ENCODE data around the gene OXSR1.
"Not testable (repeated sequence)": the region's sequence is repeated elsewhere in the genome, so short reads cannot be mapped to it uniquely, and the experiment has no call there.

OXSR1 gene

DNA sequence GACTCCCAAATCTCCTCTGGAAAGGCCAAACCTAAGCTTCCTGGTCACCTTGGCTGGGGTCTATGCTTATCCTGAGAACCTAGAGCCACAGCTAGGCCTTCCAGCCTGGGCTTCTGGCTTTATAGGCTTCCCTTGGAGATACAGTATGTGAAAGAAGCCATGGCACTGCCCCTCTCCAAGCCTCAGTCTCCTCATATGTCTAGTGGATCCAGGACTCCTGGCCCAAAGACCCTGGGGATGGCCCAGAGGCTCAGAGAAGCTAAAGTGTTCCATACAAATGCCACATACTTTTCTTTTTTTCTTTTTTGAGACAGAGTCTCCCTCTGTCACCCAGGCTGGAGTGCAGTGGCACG, 37.1 kb upstream of the OXSR1 start:
- DNase-seq: no peak

GRCh38 chr3:38129058-38129457, 36.3 kb upstream of the OXSR1 start:
- DNase-seq: no peak

GRCh38 chr3:38130631-38131065, 34.7 kb upstream of the OXSR1 start:
- DNase-seq: no peak

DNA sequence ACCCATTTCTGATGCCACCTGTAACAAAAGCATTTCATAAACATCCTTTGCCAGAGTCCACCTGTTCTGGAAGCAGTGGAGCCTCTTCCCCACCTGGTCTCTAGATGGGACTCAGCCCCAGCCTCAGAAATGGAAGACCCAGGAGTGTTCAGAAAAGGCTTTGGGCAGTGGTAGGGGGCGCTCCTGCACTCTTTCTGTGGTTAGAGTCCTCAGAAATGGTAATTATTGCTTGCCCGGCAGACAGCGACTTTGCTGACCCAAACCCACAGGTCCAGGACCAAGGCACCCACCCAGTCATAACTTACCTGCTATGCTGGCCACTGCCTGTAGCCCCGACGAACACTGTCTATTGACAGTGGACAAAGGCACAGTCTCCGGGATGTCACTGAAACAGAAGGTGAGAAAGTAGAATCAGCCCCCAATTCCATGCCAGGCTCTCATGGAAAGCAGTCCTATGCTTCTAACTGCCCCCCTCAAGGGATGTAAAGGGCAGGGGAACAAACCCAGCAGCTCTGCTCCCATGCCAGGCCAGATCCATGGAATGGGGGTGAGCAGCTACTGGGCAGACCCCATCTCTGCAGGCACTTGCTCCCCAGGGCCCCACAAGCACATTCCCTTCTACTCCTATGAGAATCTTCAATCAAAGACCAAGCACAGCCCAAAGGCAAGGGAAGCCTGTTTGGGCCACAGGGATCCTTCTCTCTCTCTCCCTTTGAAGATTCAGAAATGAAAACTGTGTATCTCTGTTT, 33.5 kb upstream of the OXSR1 start:
- peak; percentile 28 to 33 for DNase-seq

DNA sequence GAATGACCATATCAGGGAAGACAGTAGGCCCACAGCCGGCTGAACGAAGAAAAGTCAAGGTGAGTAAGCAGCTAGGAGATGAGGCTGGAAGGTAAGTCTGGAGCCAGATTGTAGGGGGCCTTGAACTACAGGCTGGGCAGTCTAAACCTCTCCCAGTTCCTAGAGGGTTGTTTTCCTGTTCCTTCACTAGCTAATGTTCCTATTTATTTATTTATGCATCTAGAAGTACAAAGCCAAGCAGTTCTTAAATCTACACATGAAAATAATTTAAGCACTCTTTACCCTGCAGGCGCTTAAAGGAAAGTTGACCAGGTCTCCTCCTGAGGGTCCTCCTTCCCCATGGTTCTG, 32.2 kb upstream of the OXSR1 start:
- no peak for DNase-seq

GRCh38 chr3:38133557-38134405, 31.6 kb upstream of the OXSR1 start:
- no peak for DNase-seq

- DNase-seq: not testable (repeated sequence)
Observed at GRCh38 chr3:38134517-38135143, 30.7 kb upstream of the OXSR1 start.

DNA sequence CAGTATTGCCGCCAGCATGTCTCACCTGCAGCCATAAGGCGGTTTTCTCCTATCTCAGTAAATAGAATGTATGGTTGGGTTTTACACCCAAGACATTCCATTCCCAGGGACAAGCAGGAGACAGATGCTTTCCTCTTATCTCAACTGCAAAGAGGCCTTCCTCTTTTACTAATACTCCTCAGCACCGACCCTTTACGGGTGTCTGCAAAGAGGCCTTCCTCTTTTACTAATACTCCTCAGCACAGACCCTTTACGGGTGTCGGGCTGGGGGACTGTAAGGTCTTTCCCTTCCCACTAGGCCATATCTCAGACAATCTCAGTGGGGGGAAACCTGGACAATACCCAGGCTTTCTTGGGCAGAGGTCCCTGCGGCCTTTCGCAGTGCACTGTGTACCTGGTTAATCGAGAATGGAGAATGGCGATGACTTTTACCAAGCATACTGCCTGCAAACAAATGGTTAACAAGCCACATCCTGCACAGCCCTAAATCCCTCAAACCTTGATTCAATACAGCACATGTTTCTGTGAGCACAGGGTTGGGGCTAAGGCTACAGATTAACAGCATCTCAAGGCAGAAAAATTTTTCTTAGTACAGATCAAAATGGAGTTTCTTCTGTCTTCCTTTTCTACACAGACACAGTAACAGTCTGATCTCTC, 29.6 kb upstream of the OXSR1 start:
- peak in 1 of 2 donors; percentile 40 for DNase-seq

- DNase-seq: peak in 1 of 2 donors; percentile 19
Observed at GRCh38 chr3:38136393-38136776, 29.0 kb upstream of the OXSR1 start.

DNA sequence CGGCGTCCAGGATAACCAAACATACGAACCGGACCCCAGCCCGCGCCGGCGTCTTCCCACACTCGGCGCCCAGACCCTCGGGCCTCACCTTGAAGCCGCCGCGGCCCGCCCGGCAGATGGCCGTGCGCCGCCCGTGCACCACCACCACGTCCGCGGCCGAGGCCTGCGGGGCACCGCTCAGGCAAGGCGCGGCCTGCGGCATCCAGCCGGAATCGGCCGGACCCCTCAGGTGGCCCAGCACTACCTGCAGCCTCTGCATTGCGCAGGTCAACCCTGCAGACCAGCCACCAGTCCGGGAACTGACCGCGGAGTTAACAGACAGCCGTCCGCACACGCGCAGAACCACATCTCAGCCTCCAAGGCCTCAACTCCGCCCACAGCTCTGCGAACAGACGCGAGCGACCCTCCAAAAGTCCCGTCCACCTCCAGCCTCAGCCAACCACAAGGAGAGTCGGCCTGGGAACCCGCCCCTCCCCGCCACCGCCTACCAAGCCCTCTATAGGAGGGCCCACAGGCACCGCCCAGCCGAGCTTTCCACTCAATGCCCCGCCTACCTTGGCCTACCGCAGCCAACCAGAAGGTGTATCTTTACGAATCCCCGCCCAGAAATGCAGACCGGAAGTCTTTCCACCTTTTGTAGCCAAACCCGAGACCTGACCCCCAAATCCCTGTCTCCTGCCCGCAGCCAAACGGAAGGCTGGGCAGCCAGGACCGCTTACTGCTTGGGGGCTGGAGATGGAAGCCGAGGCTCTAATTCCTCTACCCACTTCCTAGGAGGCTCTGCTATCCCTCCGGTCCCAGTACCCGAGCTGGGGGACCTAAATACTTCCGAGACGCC, 28.3 kb upstream of the OXSR1 start, which contains the start of gene ACAA1:
ACAA1 (minus strand) TSS at position 351 of the 838 bp plus-strand sequence; CDS start at position 259, 92 bp downstream.
- DNase-seq: peak; percentile 98

DNA sequence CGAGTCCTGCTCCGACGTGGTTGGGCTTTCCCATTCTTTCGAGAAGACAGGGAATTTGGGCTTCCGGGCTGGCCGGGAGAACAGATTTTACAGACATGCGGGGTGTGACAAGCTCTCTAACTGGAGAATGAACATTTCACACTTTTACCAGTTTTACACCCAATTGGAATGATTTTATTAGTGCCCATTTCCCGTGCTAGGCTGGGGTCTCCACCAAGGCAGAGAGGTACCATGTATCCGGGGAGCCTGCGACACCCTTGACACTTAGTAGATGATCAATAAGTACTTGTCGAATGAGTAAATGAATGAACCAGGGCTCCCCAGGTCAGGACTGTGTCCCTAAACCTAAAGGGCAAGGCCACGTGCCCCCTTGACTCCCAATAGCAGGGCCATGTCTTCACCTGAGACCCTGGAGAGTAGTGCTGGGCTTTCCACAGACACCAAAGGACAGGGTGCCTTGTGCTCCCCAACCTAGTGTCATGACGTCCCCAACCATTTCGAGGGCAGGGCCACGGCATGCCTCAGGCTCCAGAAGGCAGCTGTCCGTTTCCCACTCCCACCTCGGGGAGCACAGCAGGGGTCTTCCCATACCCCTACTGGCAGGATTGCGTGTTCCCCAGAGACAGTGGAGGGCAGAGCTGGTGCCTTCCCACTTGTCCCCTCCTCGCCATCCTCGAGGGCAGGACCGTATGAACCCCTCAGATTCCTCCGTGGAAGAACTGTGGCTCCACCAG, 27.6 kb upstream of the OXSR1 start:
- peak in 1 of 2 donors; percentile 25 for DNase-seq

DNA sequence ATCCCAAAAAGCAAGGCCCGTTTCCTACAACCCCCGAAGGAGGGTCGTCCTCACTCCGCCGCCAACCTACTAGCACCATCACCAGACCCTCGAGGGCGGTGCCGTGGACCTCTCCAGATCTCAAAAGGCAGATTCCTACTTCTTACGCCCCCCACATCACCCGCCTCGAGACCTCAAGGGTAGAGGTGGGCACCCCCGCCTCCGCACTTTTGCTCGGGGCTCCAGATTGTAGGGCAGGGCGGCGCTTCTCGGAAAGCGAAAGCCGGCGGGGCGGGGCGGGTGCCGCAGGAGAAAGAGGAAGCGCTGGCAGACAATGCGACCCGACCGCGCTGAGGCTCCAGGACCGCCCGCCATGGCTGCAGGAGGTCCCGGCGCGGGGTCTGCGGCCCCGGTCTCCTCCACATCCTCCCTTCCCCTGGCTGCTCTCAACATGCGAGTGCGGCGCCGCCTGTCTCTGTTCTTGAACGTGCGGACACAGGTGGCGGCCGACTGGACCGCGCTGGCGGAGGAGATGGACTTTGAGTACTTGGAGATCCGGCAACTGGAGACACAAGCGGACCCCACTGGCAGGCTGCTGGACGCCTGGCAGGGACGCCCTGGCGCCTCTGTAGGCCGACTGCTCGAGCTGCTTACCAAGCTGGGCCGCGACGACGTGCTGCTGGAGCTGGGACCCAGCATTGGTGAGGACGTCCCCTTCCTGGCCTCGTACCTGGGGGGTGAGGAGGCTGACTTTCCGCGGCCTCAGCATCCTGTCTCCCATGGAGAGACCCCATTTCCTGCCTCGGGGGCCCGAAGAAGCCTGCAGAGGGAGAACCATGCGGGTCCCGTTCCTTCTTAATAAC, 26.8 kb upstream of the OXSR1 start, which contains the start of gene MYD88:
MYD88 (plus strand) TSS at position 313 of the 842 bp plus-strand sequence; CDS start at position 353, 40 bp downstream.
- peak; percentile 80 to 84 for DNase-seq

DNA sequence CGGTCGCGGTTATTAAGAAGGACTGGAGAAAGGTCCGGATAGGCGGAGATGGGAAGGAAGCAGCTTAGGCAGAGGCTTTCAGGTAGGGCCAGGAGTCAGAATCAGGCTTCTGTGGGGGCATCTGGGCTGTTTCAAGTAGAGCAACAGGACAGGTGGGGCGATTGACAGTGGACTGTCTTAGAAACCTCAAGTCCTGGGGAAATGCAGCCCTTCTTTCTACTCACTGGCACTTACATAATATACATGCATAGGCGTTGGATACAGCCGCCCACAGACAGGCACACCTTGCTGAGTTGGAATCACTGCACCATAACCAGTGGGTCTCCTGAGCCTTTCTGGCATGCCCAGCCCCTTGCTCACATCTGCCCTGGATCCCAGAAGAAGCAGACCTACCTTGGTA, 26.1 kb upstream of the OXSR1 start:
- no peak for DNase-seq

DNA sequence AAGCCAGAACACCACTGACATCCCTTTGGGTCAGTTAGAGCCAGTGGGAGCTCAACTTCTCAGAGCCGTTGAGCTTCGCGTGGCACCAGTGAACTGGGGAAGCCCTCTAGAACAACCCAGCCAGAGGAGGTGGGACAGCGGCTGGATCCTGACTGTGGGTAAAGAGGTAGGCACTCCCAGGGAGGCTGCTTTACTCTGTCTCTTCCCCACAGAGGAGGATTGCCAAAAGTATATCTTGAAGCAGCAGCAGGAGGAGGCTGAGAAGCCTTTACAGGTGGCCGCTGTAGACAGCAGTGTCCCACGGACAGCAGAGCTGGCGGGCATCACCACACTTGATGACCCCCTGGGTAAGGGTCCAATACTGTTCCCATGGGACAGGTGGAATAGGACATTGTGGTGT, 25.7 kb upstream of the OXSR1 start:
- DNase-seq: no peak

DNA sequence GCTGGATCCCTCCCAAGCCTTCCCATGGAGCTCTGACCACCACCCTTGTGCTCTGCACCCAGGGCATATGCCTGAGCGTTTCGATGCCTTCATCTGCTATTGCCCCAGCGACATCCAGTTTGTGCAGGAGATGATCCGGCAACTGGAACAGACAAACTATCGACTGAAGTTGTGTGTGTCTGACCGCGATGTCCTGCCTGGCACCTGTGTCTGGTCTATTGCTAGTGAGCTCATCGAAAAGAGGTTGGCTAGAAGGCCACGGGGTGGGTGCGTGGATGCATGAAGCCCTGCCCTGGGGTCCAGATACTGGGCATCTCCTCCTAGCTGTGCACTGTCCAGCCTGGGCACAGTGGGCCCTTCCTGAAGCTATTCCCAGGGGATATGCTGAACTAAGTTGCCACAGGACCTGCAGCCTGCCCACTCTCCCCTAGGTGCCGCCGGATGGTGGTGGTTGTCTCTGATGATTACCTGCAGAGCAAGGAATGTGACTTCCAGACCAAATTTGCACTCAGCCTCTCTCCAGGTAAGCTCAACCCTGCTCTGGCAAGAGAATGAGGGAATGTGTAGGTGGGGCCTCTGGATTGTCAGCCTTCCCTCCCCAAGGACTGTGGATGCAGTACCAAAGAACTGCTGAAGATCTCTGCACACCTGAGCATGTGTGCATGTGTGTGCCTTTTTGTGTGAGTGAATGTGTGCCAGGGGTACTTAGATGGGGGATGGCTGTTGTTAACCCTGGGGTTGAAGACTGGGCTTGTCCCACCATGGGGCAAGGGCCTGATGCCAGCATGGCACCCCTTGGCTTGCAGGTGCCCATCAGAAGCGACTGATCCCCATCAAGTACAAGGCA, 24.8 kb upstream of the OXSR1 start:
- no peak for DNase-seq

GRCh38 chr3:38141173-38141951, 24.0 kb upstream of the OXSR1 start:
- DNase-seq: no peak

DNA sequence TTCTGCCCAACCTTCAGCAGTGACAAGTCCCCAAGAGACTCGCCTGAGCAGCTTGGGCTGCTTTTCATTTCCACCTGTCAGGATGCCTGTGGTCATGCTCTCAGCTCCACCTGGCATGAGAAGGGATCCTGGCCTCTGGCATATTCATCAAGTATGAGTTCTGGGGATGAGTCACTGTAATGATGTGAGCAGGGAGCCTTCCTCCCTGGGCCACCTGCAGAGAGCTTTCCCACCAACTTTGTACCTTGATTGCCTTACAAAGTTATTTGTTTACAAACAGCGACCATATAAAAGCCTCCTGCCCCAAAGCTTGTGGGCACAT, 23.4 kb upstream of the OXSR1 start:
- DNase-seq: no peak

DNA sequence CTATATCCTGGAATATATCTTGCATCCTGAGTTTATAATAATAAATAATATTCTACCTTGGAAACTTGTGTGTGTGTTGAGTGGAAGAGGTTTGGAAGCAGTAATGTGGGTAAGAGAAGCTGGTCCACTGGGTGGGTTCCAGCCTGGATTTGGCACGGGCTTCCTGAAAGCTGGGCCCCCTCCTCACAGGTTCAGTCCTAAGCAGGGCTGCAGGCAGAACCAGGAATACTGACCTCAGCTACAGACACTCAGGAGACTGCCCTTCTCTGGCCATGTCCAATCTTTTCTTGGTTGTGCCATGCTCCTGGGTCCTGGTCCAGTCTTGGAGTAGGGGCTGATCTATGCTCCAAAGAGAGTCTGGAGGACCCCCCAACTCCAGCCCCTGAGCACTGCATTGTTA, 22.4 kb upstream of the OXSR1 start:
- no peak for DNase-seq

- DNase-seq: no peak
Observed at GRCh38 chr3:38143511-38143910, 21.8 kb upstream of the OXSR1 start.
